Keratinocyte (primary cell): ENCODE results near the gene ANKHD1.

Experiments
- CTCF ChIP-seq, 3 experiments: IDR thresholded peaks in 1 of 3; conservative IDR thresholded peaks in 1 of 3; optimal IDR thresholded peaks in 1 of 3; 2 replicates in 2 of 3; 3 replicates in 1 of 3; pipeline versions ENCODE3 to v1.5.1; 2011; ENCODE audit warnings: low read length in 3 of 3, mild to moderate bottlenecking in 3 of 3, moderate library complexity in 2 of 3, control low read depth in 1 of 3, inconsistent platforms in 1 of 3; ENCODE audit not compliant: insufficient read depth in 2 of 3; ENCODE audit errors: extremely low read depth in 1 of 3
- EZH2 ChIP-seq: IDR thresholded peaks from one replicate; pipeline ENCODE4 v1.6.1; 2012; ENCODE audit warnings: inconsistent platforms, mild to moderate bottlenecking, low read length, moderate library complexity

- TF ChIP-seq CTCF (optimal IDR thresholded peaks at IDR 0.05 in 1 of 3, IDR thresholded peaks at IDR 0.05 in 1 of 3, conservative IDR thresholded peaks at IDR 0.05 in 1 of 3; ENCODE audit: extremely low read depth in 1 of 3, insufficient read depth in 2 of 3, low read length in 3 of 3) (no peak), EZH2 (no peak)
Observed at GRCh38 chr5:140432212-140432611, 30.6 kb downstream of the ANKHD1 start.
